ENCODE measurements around the gene LHFPL6.

The LHFPL6 gene

GRCh38 chr13:39509616-39510315, 93.2 kb downstream of the LHFPL6 start:
- no peak for DNase-seq

GRCh38 chr13:39506559-39507390, 96.2 kb downstream of the LHFPL6 start:
- DNase-seq = no peak

- DNase-seq = no peak
Observed at GRCh38 chr13:39505151-39505550, 97.8 kb downstream of the LHFPL6 start.

GRCh38 chr13:39503048-39503447, 99.9 kb downstream of the LHFPL6 start:
- no peak for DNase-seq

GRCh38 chr13:39501702-39502324, 101.2 kb downstream of the LHFPL6 start:
- DNase-seq = no peak

- no peak for DNase-seq
Observed at GRCh38 chr13:39499604-39500003, 103.4 kb downstream of the LHFPL6 start.

- DNase-seq = no peak
Observed at GRCh38 chr13:39498471-39499114, 104.4 kb downstream of the LHFPL6 start.

- DNase-seq = no peak
Observed at GRCh38 chr13:39496506-39496905, 106.5 kb downstream of the LHFPL6 start.

GRCh38 chr13:39494633-39495032, 108.4 kb downstream of the LHFPL6 start:
- no peak for DNase-seq

GRCh38 chr13:39494006-39494405, 109.0 kb downstream of the LHFPL6 start:
- no peak for DNase-seq

GRCh38 chr13:39490136-39490535, 112.9 kb downstream of the LHFPL6 start:
- DNase-seq = no peak

- no peak for DNase-seq
Observed at GRCh38 chr13:39486758-39487157, 116.2 kb downstream of the LHFPL6 start.

GRCh38 chr13:39485314-39485700, 117.7 kb downstream of the LHFPL6 start:
- DNase-seq = peak; percentile 29

- DNase-seq = peak; percentile 74
Observed at GRCh38 chr13:39484506-39485313, 118.3 kb downstream of the LHFPL6 start.

- no peak for DNase-seq
Observed at GRCh38 chr13:39483326-39483725, 119.7 kb downstream of the LHFPL6 start.

GRCh38 chr13:39481491-39481890, 121.5 kb downstream of the LHFPL6 start:
- no peak for DNase-seq

GRCh38 chr13:39474600-39474999, 128.4 kb downstream of the LHFPL6 start:
- no peak for DNase-seq

- DNase-seq = no peak
Observed at GRCh38 chr13:39469676-39470075, 133.3 kb downstream of the LHFPL6 start.

GRCh38 chr13:39468306-39468705, 134.7 kb downstream of the LHFPL6 start:
- peak; percentile 13 for DNase-seq

- peak; percentile 59 for DNase-seq
Observed at GRCh38 chr13:39463611-39464010, 139.4 kb downstream of the LHFPL6 start.

- DNase-seq = no peak
Observed at GRCh38 chr13:39462906-39463305, 140.1 kb downstream of the LHFPL6 start.

GRCh38 chr13:39462428-39462827, 140.6 kb downstream of the LHFPL6 start:
- DNase-seq = peak; percentile 28
